GM21717 (cell line): ENCODE results near the gene INMT.

Experiments used
- ATAC-seq: cut with Tn5 transposase; IDR thresholded peaks from one replicate; pipeline ENCODE4 v1.9.1; 2021; ENCODE audit warnings: mild to moderate bottlenecking, moderate library complexity; ENCODE audit not compliant: unreplicated experiment

INMT gene

GRCh38 chr7:30779574-30779973 lies 27.6 kb downstream of the INMT start:
- no peak for ATAC-seq

- no peak for ATAC-seq
These were observed 29.0 kb downstream of the INMT start for GRCh38 chr7:30780941-30781340.

GRCh38 chr7:30782690-30783089 lies 30.8 kb downstream of the INMT start:
- no peak for ATAC-seq

- no peak for ATAC-seq
These were observed 33.9 kb downstream of the INMT start for GRCh38 chr7:30785786-30786185.

GRCh38 chr7:30787486-30787885 lies 35.6 kb downstream of the INMT start:
- ATAC-seq = no peak

- ATAC-seq = no peak
These were observed 36.9 kb downstream of the INMT start for GRCh38 chr7:30788640-30789333.

GRCh38 chr7:30789334-30789711 lies 37.4 kb downstream of the INMT start:
- no peak for ATAC-seq

- no peak for ATAC-seq
These were observed 38.4 kb downstream of the INMT start for GRCh38 chr7:30790356-30790755.

GRCh38 chr7:30791114-30791513 lies 39.2 kb downstream of the INMT start:
- ATAC-seq = no peak

GRCh38 chr7:30795161-30795948 lies 43.4 kb downstream of the INMT start:
- ATAC-seq = no peak

- no peak for ATAC-seq
These were observed 44.4 kb downstream of the INMT start for GRCh38 chr7:30796105-30796869.

- no peak for ATAC-seq
These were observed 45.5 kb downstream of the INMT start for GRCh38 chr7:30797176-30798040.

GRCh38 chr7:30799206-30799975 lies 47.5 kb downstream of the INMT start:
- peak; percentile 85 for ATAC-seq

- no peak for ATAC-seq
These were observed 48.2 kb downstream of the INMT start for GRCh38 chr7:30799976-30800661.

GRCh38 chr7:30800785-30801252 lies 48.9 kb downstream of the INMT start:
- ATAC-seq = no peak

- ATAC-seq = no peak
These were observed 50.9 kb downstream of the INMT start for GRCh38 chr7:30802812-30803211.

GRCh38 chr7:30804078-30804661 lies 52.2 kb downstream of the INMT start:
- ATAC-seq = no peak

- no peak for ATAC-seq
These were observed 53.3 kb downstream of the INMT start for GRCh38 chr7:30805081-30805691.
